Hematopoietic multipotent progenitor cell treated with erythropoietin and hydrocortisone succinate and interleukin-3 and kit ligand, for 8 days (in vitro differentiated cells): ENCODE results near the gene IRF4.

Experiments used
- DNase-seq: peaks from one replicate; pipeline ENCODE4 v3.0.0-alpha.2; 2015

The IRF4 gene

GRCh38 chr6:382883-383810 is 8.4 kb upstream of the IRF4 start:
- DNase-seq: no peak

- no peak for DNase-seq
Observed at GRCh38 chr6:383856-384255, 7.7 kb upstream of the IRF4 start.

GRCh38 chr6:384898-385297 is 6.7 kb upstream of the IRF4 start:
- no peak for DNase-seq

GRCh38 chr6:385614-386013 is 5.9 kb upstream of the IRF4 start:
- no peak for DNase-seq

GRCh38 chr6:386688-387266 is 4.8 kb upstream of the IRF4 start:
- DNase-seq: no peak

GRCh38 chr6:387293-387741 is 4.2 kb upstream of the IRF4 start:
- DNase-seq: no peak

- no peak for DNase-seq
Observed at GRCh38 chr6:388202-388903, 3.2 kb upstream of the IRF4 start.

GRCh38 chr6:389143-389542 is 2.4 kb upstream of the IRF4 start:
- DNase-seq: no peak

GRCh38 chr6:389622-390021 is 1.9 kb upstream of the IRF4 start:
- DNase-seq: no peak

GRCh38 chr6:390914-391558 is 516 bp upstream of the IRF4 start:
- DNase-seq: no peak

GRCh38 chr6:392441-393390 is 1.2 kb downstream of the IRF4 start:
- no peak for DNase-seq

GRCh38 chr6:393391-394221 is 2.1 kb downstream of the IRF4 start:
- no peak for DNase-seq

GRCh38 chr6:394641-395289 is 3.2 kb downstream of the IRF4 start:
- no peak for DNase-seq

- DNase-seq: no peak
Observed at GRCh38 chr6:395432-396125, 4.0 kb downstream of the IRF4 start.

- no peak for DNase-seq
Observed at GRCh38 chr6:396126-396520, 4.6 kb downstream of the IRF4 start.

GRCh38 chr6:397056-397455 is 5.5 kb downstream of the IRF4 start:
- DNase-seq: no peak

GRCh38 chr6:397604-398003 is 6.1 kb downstream of the IRF4 start:
- no peak for DNase-seq

GRCh38 chr6:398065-398464 is 6.5 kb downstream of the IRF4 start:
- no peak for DNase-seq

- DNase-seq: no peak
Observed at GRCh38 chr6:398558-399078, 7.1 kb downstream of the IRF4 start.
